Limb (tissue), 2 donors: ENCODE measurements around the gene BMPR2.
"Not testable (repeated sequence)": the region's sequence is repeated elsewhere in the genome, so short reads cannot be mapped to it uniquely, and the experiment has no call there.

Source experiments
- DNase-seq, 2 donors: peaks; one replicate each; pipeline ENCODE4 v3.0.0-alpha.2; 2016; ENCODE audit errors: extremely low spot score in 2 of 2

Gene BMPR2

GRCh38 chr2:202378662-202379358 is 2.7 kb downstream of the BMPR2 start:
- no peak for DNase-seq

DNA sequence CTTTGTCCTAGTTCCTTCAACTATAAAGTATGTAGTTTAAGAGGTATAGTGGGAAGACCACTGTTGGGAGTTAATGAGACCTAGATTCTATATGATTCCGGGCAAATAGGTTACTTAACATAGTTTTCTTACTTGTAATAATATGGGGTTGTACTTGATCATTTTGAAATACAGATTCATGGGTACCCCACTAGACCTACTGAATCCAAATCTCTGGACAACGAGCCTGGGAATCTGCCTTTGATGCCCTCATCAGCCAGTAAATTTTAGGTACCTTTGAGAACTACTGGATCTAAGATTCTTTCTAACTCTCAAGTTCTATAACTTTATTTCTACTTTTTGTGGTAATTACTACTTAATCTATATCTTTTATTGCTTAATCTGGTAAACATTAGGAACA is 6.6 kb downstream of the BMPR2 start:
- no peak for DNase-seq

DNA sequence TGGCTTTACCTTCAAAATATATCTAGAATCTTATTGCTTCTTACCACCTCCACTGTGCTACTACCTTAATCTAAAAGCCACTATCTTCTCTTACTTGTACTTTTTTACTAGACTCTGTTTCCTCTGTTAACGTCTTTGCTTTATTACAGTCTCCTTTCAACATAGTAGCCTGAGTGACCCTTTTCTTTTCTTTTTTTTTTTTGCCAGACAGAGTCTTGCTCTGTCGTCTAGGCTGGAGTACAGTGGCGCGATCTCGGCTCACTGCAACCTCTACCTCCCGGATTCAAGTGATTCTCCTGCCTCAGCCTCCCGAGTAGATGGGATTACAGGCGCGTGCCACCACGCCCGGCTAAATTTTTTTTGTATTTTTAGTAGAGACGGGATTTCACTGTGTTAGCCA is 10.4 kb downstream of the BMPR2 start:
- DNase-seq: not testable (repeated sequence)

- DNase-seq: no peak
Measured at GRCh38 chr2:202387608-202388342, 11.6 kb downstream of the BMPR2 start.

- no peak for DNase-seq
Measured at GRCh38 chr2:202400941-202401340, 24.8 kb downstream of the BMPR2 start.

DNA sequence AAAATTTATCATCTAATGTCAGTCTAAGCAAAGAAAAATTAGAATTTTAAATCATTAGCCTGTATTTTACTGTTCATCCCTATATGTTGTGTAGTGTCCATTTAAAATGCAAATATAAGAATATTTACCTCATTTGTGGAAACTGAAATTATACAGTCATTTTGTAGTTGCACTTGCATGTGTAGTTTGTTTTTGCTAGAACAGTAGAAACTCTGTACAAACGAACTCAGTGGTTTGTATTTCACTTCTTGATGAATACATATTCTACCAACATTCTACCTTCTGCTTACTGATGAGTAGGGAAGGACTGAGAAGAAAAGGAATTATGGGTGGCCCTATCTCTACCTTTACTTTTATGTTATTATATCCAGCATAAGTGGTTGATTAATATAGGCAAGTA is 29.7 kb downstream of the BMPR2 start:
- no peak for DNase-seq

DNA sequence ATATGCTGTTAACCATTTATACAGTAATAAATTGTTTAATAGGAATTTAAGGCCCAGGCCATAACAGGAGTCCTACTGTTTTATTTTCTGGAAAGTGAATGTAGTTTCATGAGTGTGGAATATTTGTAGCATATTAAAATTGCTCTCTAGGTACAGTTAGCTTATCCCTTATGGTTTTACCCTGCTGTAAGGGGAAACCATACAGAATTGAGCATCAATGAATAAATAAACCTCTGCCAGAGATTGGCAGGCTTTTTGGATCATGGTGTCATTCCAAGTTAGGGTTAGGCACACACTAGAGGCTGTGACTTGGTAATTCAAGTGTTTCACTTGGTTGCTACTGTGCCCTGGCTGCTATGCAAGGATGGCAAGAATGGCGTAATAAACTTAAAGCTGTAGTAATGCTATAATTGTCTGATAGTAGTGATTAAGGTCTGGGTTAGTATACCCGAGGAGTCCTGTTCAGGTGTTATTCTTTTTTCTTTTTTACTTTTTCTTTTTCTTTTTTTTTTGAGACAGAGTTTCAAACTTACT is 30.4 kb downstream of the BMPR2 start:
- DNase-seq: no peak

DNA sequence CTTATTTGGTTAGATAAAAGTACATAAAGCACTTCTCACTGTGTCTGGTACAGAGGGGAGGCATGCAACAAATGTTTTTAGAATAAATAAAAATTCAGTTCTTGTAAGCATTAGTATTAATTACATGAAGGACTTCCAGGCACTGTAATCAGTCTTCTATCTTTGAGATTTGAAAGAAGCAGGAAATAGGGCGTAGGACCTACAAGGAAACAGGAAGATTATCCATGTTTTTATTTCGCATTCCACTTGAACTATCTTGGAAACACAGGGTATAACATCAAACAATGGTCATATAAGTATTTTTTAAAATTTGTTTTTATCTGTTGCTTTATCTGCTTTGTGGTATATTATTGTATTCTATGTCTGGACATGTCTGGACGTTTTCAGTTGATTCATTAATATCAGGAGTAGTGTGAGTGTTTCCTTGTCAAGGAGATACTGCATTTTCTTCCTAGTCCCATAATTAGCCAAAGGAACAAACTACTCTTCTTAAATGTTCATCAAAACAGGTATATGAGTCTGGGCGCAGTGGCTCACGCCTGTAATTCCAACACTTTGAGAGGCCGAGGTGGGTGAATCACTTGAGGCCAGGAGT is 32.5 kb downstream of the BMPR2 start:
- no peak for DNase-seq

GRCh38 chr2:202410092-202410491 is 34.0 kb downstream of the BMPR2 start:
- no peak for DNase-seq

DNA sequence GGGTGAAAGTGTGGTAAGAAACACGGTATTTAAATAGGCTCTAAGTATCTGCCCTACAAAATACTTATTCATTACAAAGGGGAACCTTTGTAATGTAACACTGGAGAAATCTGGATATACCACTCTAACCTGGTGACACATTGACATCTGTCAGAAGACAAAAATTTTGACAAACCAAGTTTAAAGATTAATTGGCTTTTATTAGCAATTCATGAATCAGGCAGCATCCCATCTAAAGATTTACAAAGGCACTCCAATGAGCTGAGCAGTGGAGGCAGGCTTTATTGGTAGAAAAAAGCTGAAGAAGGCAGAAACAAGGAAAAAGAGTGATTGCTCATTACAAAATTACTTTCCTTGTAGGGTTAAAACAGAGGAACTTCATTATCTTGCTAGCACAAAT is 35.0 kb downstream of the BMPR2 start:
- DNase-seq: no peak

DNA sequence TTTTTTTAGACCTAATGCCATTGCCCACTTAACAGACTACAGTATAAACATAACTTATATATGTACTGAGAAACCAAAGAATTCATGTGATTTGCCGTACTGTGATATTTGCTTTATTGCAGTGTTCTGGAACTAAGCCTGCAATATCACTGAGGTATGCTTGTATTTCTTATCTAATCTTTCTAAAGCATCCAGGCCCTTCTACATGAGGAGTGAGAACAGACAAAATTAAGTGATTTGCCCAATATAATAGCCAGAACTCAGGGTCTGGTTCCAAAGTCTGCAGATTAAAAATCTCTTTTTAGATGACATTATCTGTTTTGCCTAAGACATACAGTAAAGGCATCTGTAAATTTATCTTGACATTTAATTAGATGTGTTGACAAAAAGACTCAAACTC is 41.9 kb downstream of the BMPR2 start:
- no peak for DNase-seq

GRCh38 chr2:202418511-202418910 is 42.4 kb downstream of the BMPR2 start:
- DNase-seq: no peak

- no peak for DNase-seq
Measured at GRCh38 chr2:202423139-202423538, 47.0 kb downstream of the BMPR2 start.

GRCh38 chr2:202425036-202425435 is 48.9 kb downstream of the BMPR2 start:
- DNase-seq: no peak

DNA sequence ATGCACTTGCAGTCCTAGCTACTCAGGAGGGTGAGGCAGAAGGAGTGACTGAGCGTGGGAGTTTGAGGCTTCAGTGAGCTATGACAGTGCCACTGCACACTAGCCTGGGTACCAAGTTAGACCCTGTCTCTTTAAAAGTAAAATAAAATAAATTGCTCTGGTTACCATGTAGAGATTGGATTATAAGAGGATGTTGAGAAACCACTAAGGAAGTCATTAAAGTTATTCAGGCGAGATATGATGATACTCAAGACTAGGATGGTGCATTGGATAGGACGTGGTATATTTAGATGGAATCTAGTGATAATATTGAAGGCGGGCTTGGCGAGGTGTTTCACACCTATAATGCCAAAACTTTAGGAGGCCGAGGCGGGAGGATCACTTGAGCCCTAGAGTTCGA is 50.6 kb downstream of the BMPR2 start:
- no peak for DNase-seq

DNA sequence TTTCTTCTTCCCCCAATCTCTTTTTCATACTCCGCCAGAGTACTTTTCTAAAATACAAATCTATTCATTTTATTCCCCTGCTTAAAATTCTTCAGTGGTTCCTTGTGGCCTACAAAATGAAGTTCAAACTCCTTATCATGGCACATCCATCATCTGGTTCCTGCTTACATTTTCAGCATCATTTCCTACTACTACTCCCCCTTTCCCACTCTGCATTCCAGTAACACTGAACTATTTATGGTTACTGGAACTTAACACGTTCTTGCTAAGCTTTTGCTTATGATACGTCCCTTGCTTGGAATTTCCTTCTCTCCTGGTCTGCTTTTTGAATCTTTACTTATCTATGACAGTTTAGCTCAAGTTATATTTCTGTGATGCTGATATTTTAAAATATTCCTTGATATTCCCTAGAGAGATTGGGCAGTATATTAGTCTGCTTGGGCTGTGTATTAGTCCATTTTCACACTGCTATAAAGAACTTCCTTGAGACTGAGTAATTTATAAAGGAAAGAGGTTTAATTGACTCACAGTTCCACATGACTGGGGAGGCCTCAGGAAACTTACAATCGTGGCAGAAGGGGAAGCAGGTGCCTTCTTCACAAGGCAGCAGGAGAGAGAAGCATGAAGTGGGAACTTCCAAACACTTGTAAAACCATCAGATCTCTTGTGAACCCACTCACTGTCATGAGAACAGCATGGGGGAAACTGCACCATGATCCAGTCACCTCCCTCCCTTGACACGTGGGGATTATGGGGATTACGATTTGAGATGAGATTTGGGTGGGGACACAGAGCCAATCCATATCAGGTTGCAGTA is 53.2 kb downstream of the BMPR2 start:
- DNase-seq: no peak

DNA sequence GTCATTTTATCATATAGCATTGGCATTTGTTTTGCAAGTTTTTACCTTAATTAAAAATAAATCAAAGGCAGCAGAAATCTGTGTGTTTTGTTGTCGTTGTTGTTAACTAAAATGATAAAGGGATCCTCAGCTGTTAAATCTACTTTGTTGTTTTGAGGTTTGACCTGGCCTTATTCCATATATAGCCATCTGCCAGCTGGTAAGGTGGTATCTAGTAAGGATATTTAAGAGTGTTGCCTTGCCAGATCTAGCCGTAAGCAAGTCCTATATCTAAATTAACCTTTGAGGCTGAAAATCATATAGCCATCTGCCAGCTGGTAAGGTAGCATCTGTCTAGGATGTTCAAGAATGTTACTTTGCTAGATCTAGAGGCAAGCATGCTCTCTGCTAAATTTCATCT is 56.6 kb downstream of the BMPR2 start:
- DNase-seq: no peak

DNA sequence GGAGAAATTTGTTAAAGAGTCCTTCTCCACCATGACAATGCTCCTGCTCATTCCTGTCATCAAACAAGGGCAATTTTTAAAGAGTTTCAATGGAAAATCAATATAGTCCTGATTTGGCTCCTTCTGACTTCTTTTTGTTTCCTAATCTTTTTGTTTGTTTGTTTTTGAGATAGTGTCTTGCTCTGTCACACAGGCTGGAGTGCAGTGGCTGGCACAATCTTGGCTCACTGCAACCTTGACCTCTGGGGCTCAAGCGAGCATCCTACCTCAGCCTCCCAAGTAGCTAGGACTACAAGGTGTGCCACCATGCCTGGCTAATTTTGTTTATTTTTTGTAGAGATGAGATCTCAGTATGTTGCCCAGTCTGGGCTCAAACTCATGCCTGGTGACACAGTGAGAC is 58.3 kb downstream of the BMPR2 start:
- DNase-seq: no peak

DNA sequence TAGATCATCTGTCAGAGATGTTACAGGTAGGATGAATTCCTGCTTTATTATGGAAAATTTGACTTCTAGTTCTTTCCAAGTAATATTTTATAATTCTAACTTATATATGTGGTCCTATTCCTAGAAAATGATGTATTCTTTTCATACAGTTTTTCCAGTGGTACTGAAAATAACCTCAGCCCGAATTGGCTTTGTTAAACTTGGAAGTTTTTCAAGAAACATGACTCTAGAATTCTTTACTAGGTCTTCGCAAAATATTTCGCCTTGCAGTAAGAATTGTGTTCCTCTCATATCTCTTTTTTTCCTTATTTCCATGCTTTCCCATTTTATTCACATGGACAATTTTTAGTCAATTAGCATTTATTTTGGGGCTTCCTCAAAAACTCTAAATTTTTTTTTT is 60.5 kb downstream of the BMPR2 start:
- DNase-seq: peak in 1 of 2 donors; percentile 15

DNA sequence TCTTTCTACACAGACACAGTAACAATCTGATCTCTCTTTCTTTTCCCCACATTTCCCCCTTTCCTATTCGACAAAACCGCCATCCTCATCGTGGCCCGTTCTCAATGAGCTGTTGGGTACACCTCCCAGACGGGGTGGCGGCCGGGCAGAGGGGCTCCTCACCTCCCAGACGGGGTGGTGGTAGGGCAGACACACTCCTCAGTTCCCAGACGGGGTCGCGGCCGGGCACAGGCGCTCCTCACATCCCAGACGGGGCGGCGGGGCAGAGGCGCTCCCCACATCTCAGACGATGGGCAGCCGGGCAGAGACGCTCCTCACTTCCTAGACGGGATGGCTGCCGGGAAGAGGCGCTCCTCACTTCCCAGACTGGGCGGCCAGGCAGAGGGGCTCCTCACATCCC is 64.0 kb downstream of the BMPR2 start:
- not testable (repeated sequence) for DNase-seq

- no peak for DNase-seq
Measured at GRCh38 chr2:202442882-202443281, 66.8 kb downstream of the BMPR2 start.

DNA sequence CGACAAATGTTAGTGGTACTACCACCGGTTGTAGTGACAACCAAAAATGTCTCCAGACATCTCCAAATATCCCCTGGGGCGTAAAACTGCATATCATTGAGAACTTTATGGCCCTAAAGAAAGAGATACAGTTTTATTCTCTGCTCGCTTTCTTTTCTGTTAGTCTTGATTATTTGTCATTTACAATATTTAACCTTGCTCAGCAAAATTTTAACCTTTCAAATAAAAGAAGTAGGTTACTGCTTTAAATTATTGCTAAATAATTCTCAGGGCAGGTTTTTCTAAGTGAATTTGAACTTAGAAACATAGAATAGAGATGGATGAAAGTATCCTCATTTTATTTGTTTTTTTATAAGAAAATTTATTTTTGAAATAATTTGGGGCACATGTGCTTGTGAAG is 67.9 kb downstream of the BMPR2 start:
- no peak for DNase-seq
